Left hindlimb (tissue), 1 donor: ENCODE data around the gene EXD2.
A peak's percentile ranks its signal among the peaks of the same experiment; 100 is the strongest.
"Not testable (repeated sequence)": the region's sequence is repeated elsewhere in the genome, so short reads cannot be mapped to it uniquely, and the experiment has no call there.

Source experiments
- DNase-seq: peaks from one replicate; pipeline ENCODE4 v3.0.0-alpha.2; 2018

EXD2 gene

DNA sequence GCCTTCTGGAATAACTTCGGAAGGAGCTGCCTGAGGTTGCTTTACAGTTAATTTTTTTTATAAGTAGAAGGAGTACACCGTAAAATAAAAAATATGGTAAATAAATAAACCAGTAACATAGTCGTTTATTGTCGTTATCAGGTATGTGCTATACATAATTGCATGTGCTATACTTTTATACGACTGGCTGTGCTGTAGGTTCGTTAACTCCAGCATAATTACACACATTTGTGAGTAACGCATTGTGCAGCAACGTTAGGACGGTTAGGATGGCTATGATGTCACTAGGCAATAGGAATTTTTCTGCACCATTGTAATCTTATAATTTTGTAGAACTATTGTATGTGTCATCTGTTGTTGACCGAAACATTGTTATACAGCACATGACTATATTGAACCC, 8.5 kb downstream of the EXD2 start:
- no peak for DNase-seq

DNA sequence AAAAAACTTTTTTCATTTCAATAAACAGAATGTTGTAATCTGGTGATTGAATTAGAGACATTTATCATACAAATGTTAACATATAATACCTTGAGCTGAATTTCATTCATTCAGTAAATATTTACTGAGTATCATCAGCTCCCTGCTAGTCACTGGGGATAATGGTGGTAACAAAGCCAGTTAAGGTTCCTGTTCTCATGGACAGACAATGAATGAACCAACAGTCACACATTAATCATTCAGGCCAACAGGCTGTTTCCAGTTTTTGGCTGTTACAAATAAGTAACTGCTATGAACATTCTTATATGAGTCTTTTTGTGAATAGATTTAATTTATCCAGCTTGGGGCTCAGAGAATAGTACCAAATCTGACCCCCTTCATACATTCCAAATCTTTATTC, 13.5 kb downstream of the EXD2 start:
- no peak for DNase-seq

- no peak for DNase-seq
Measured at GRCh38 chr14:69207435-69208041, 16.2 kb downstream of the EXD2 start.

- DNase-seq = no peak
Measured at GRCh38 chr14:69208666-69209065, 17.4 kb downstream of the EXD2 start.

DNA sequence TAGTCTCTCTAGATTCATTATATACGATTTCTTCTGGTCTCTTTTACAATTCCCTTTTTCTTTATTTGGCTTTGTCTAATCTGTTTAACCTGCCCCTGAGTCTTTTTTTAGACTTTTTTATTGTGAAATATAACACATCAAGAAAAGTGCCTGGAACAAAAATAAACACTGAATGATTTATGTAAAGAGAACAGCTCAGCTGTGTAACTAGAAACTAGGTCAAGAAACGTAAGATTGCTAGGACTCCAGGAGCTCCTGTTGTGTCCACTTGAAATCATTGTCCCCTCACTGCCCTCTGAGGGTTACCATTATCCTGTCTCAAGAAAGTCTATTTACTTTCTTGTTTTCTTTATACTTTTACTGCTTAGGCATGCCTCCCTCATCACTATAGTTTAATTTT, 23.1 kb downstream of the EXD2 start:
- no peak for DNase-seq

GRCh38 chr14:69217663-69218062, 26.4 kb downstream of the EXD2 start:
- DNase-seq = not testable (repeated sequence)

DNA sequence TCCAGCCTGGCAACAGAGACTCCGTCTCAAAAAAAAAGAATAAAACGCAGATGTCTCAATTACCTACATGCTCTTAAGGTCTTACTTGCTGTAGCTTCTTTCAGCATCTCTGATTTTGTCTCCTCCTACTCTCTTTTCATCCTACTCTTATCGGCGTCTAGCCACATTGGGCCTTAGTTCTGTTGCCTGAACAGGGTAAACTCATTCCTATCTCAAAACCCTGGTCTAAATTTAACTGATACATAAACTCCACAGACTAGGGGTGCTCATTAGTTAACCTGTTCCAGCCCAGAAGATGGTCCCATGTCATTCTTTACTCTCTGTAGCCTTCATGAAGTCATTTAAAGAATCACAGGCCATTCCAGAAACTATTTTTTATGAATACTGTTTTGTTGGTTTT, 33.6 kb downstream of the EXD2 start:
- DNase-seq = no peak

GRCh38 chr14:69226178-69226577, 34.9 kb downstream of the EXD2 start:
- DNase-seq = no peak

DNA sequence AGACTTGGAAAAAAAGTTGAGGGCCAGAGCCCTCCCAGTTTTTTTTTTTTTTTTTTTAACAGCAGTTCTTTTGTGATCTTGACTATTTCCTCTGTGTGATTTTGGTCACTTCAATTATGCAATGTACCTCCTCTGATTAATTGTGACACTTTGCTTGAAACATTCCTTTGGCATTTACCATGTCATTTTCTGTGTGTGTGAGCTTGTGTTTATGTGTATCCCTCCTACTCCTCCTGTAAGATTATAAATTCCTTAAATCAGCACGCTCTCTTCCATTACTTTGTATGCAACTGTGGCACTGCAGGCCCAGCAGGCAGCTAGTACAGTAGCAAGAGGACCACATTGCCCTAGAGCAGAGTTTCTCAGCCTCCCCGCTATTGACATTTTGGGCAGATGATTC, 35.4 kb downstream of the EXD2 start:
- no peak for DNase-seq

- no peak for DNase-seq
Measured at GRCh38 chr14:69231486-69231885, 40.2 kb downstream of the EXD2 start.

DNA sequence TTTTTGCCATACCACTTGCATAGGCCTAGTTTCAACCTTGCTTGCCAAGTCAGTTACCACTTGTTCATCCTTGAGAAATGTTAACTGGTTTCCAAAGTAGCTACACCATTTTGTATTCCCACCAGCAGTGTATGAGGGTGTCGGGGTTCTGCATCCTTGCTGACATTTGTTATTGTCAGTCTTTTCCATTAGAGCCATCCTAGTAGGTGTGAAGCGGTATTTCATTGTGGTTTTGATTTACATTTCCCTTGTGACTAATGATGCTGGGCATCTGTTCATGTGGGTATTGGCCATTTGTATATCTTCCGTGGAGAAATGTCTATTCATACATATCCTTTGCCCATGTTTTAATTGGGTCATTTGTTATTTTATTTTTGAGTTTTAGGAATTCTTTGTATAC, 41.1 kb downstream of the EXD2 start:
- no peak for DNase-seq

DNA sequence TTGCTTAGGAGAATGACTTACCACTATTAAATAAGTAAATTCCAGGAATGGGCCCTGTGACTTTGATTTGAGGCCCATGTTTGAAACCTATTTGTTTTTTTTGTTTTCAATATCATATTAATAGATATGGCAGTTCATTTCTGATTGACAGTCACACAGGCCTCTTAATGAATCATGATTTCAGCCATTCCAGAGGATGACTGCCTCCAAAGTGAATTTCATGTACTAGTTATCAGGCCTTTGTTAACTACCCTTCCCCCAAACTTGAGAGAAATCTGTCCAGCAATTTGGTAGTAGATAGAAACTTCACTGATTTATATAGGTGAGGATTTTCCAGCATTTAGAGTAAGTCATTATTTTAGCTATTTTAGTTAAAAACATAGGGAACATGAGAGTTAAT, 42.8 kb downstream of the EXD2 start:
- no peak for DNase-seq

DNA sequence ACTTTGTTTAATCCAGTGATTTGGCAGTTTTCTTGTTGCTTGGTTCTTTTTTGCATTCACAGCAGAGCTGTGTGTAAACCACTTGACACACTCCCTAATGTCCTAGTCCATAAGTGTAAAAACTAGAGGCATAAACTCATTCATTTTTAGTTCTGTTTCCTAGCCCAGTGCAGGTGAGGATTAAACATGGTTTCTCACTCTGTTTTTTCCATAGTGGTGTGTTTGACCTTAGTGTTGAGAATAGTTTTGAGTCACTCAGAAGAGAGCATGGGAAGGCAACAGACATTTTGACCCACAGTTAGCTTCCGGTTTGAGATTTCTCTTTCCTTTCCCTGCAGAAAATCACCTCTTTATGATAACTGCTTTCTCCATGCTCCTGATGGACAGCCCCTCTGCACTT, 44.4 kb downstream of the EXD2 start:
- no peak for DNase-seq

- no peak for DNase-seq
Measured at GRCh38 chr14:69237142-69237541, 45.8 kb downstream of the EXD2 start.

DNA sequence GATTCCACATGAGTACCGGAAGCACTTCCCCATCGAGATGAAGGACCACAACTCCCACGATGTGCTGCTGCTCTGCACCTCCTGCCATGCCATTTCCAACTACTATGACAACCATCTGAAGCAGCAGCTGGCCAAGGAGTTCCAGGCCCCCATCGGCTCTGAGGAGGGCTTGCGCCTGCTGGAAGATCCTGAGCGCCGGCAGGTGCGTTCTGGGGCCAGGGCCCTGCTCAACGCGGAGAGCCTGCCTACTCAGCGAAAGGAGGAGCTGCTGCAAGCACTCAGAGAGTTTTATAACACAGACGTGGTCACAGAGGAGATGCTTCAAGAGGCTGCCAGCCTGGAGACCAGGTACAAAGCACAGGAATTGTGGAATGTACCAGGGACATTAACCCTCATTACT, 46.3 kb downstream of the EXD2 start:
- DNase-seq = no peak

- no peak for DNase-seq
Measured at GRCh38 chr14:69238883-69239282, 47.6 kb downstream of the EXD2 start.

- DNase-seq = no peak
Measured at GRCh38 chr14:69240527-69241173, 49.4 kb downstream of the EXD2 start.

DNA sequence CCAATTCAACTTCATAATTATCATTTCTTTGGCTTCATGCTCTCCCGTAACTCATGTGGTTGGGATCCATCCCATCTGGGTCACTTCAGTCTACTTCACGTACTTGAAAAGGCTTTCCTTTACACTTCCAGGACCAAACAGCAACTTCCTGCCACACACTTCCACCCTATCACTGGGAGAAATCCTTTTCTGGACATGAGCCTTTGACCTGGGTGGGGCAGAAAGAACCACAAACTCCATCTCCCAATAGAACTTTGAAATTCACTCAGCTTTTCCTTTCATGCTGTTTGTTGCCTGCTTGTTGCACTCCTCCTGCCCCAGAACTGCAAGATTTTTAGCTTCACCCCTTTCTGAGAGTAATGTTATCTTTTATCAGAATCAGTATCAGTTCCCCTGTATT, 50.3 kb downstream of the EXD2 start:
- DNase-seq = no peak

DNA sequence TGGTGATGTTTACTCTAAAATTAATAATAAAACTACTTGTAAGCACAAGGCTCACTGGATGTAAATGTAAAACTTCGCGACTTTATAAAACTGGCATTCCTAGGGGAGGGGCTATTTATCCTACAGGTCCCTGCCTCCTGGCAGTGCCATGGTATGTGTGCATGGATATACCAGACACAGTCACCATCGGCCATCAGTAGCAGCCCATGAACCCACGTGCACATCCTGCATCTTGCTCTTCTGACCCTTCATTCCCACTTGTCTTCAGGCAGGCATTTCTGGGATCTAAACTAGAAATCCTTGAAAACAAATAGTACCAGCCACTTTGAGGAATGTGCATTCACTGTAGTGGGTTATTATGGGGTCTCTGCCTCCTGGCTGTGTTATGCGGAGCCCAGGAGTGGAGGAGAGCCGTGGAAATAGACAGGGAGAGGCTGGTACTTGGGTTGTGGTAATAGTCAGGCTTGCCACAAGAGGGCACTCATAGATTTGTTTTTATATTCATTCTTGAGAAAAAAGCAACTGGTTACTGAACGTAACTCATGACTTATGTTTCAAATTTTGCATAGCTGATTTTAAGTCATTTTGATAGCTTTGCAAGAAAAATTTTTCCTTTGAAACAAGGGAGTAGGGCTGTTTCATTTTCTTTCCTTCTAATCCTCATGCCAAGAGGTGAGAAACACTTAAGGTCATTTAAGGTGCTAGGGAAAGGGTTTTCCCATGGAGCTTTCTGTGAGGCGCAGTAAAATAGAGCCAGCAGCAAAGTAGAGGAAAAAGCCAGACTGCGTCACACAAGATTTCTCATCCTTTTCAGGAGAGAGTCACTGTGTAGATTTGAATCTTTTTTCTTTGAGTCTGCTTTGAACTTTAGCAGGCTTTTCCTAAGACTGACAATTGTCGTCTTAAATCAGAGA, 51.3 kb downstream of the EXD2 start:
- DNase-seq = no peak

GRCh38 chr14:69244946-69245345, 53.6 kb downstream of the EXD2 start:
- DNase-seq = no peak

- DNase-seq = no peak
Measured at GRCh38 chr14:69246331-69246730, 55.0 kb downstream of the EXD2 start.

DNA sequence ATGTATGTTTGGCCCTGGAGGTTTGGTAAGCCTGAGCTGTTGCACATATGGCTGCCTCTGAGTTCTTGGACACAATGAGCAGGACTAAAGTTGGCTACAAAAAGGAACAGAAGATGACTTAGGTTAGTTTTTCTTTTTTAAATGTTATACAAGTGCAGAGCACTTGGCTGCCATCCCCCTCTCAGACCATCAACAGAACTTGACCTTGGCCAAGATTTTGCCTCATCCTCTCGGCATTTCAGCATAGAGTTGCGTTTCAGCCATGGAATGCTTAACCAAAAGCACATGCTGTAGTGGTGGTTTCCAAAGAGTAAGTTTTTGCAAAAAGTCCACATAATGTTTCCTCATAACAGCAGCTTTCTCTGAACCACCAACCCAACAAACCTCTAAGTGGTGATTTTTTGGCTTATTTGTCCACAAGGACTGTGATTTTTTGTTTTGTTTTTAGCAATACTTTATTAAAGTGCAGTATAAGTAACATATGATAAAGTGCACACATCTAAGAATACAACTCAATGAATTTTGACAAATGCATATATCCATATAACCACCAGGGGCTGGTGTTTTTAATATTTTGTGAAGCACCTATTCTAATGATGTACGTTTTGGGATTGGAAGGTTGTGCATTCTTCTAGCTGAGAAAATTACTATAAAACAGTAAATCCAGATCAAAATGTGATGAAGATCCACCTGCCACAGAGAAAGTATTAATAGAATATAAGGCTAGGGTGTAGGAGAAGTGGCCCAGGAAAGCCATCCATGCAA, 56.6 kb downstream of the EXD2 start:
- DNase-seq = peak; percentile 84

- DNase-seq = no peak
Measured at GRCh38 chr14:69249603-69250002, 58.3 kb downstream of the EXD2 start.
